Kidney epithelial cell (primary cell): ENCODE data around the gene ZSWIM3. TPM values are rescaled to one million over a fixed set of nuclear protein-coding genes. Genes with fewer than 3 reads are reported as not detected.

Experiments used
- DNase-seq: peaks from one replicate; pipeline ENCODE4 v3.0.0-alpha.2; 2010; ENCODE audit warnings: low read depth
- H3K27me3 ChIP-seq: 2 replicates; pipeline ENCODE4 v1.6.0; 2011; ENCODE audit warnings: low read length; ENCODE audit not compliant: control insufficient read depth, insufficient read depth
- H3K36me3 ChIP-seq: 2 replicates; pipeline ENCODE4 v1.5.1; 2011; ENCODE audit warnings: low read length; ENCODE audit not compliant: control insufficient read depth, insufficient read depth
- H3K4me3 ChIP-seq: 2 replicates; pipeline ENCODE4 v1.5.1; 2011; ENCODE audit warnings: low read depth, mild to moderate bottlenecking, control low read depth, low read length
- CTCF ChIP-seq: IDR thresholded peaks from 2 replicates; pipeline ENCODE4 v1.5.1; 2011; ENCODE audit warnings: mild to moderate bottlenecking, moderate library complexity, low read length, control low read depth, inconsistent platforms; ENCODE audit not compliant: insufficient read depth, poor library complexity, severe bottlenecking
- total RNA-seq: library from RNA; depleted of rRNA; stranded (reverse); fragments of >200 nt; gene quantifications from 2 replicates; pipeline ENCODE4 v1.2.3, GENCODE V29; 2015

The ZSWIM3 gene
- total RNA-seq, 1 donor from 2014 or later, result 4.7 TPM

DNA sequence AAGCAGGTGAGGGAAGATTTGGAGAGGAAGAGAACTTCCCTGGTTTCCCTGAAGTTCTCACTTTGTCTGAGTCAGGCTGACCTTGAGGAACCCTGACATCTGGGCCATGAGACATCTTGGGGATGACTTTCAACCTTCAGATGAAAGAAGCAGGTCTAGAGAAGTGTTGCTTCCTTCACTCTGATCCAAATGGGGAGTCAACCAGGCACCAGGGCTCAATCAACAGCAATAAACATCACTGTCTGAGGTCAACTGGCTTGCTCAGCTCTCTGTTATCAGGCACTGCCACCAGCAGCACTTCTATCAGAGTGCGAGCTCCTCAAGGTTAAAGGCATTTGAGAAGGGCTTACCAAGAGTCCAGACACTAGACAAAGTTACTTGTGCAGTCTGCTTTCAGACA lies 6.5 kb upstream of the ZSWIM3 start:
- no peak for TF ChIP-seq CTCF
- H3K4me3 ChIP-seq, result no peak overlapping the region
- no peak for DNase-seq
- no peaks in the 10 kb centered on the region for H3K36me3 ChIP-seq
- H3K27me3 ChIP-seq, result no peaks in the 10 kb centered on the region

GRCh38 chr20:45851501-45851900 lies 5.9 kb upstream of the ZSWIM3 start:
- TF ChIP-seq CTCF, result no peak
- H3K27me3 ChIP-seq, result no peaks in the 10 kb centered on the region
- H3K4me3 ChIP-seq, result no peak overlapping the region
- no peaks in the 10 kb centered on the region for H3K36me3 ChIP-seq
- DNase-seq, result no peak

DNA sequence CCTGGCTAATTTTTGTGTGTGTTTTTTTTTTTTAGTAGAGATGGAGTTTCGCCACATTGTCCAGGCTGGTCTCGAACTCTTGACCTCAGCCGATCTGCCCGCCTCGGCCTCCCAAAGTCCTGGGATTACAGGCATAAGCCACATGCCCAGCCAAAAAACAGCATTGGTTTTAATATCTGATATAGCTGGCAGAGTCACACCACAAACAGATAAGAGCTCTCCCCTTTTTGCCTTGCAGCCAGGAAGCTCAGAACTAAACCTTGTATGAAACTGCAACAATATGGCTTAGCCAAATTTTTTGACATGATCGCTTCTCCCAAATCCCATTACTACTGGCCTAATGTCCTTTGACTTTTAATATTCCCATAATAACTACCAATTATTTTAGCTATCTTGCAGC lies 5.1 kb upstream of the ZSWIM3 start:
- no peak for TF ChIP-seq CTCF
- DNase-seq, result no peak
- no peaks in the 10 kb centered on the region for H3K27me3 ChIP-seq
- H3K36me3 ChIP-seq, result no peaks in the 10 kb centered on the region
- H3K4me3 ChIP-seq, result no peak overlapping the region

DNA sequence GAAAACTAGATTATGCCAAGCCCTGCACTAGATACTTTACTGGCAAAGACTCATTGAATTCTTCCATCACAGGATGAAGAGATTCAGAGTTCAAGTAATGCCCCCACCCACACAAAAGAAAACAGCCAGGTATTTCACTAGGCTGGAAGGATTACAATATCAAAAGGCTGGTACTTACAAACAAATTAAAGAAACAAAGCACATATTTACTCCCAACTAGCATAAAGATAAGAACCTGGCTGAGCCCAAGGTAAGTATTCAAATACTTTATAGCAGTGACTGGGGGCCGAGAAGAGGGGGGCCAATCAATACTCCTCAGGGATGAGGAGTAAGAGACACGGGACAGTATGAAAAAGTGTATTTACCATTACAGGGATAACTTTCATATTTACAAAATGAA lies 3.9 kb upstream of the ZSWIM3 start:
- Histone ChIP-seq H3K27me3 (no peaks in the 10 kb centered on the region), H3K4me3 (no peak overlapping the region), H3K36me3 (no peaks in the 10 kb centered on the region)
- DNase-seq, result no peak
- TF ChIP-seq CTCF, result no peak

DNA sequence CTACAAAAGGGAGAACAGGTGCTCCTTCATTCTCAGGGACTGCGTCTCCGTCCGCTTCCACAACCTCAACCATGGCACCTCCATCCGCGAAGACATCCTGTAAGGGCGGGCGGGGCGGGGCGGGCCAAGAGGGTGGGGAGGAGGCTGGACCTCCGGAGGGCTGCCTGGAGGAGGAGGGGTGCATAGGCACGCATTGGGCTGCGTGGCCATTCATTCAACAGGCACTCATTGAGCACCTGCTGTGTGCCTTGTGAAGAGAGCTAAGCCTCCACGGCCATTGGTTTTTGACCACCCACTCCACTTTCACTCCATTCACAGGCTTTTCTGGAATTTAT lies 435 bp downstream of the ZSWIM3 start:
- Histone ChIP-seq H3K4me3 (peak overlapping the region; percentile 35), H3K36me3 (no peaks in the 10 kb centered on the region), H3K27me3 (no peaks in the 10 kb centered on the region)
- DNase-seq, result no peak
- TF ChIP-seq CTCF, result no peak

DNA sequence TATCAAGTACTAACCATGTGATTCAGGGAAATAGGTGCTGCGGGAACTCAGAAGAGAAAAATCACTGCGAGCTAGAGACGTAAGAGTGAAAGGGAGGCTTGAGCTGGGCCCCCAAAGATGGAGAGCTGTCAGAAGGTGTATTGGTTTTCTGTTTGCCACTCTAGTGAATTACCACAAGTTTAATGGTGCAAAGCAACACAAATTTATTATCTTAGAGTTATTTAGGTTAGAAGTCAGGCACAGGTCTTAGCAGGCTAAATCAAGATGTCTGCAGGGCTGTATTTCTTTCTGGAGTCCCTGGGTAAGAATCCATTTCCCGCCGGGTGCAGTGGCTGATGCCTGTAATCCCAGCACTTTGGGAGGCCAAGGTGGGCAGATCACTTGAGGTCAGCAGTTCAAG lies 2.5 kb downstream of the ZSWIM3 start:
- DNase-seq, result no peak
- Histone ChIP-seq H3K4me3 (no peak overlapping the region), H3K36me3 (no peaks in the 10 kb centered on the region), H3K27me3 (no peaks in the 10 kb centered on the region)
- no peak for TF ChIP-seq CTCF
